HG02885 (cell line): ENCODE measurements around the gene PDE4D.
"Not testable (repeated sequence)": the region's sequence is repeated elsewhere in the genome, so short reads cannot be mapped to it uniquely, and the experiment has no call there.

Experiments
- ATAC-seq: cut with Tn5 transposase; IDR thresholded peaks from one replicate; pipeline ENCODE4 v1.9.1; 2021; ENCODE audit warnings: mild to moderate bottlenecking; ENCODE audit not compliant: unreplicated experiment, poor library complexity

The PDE4D gene

DNA sequence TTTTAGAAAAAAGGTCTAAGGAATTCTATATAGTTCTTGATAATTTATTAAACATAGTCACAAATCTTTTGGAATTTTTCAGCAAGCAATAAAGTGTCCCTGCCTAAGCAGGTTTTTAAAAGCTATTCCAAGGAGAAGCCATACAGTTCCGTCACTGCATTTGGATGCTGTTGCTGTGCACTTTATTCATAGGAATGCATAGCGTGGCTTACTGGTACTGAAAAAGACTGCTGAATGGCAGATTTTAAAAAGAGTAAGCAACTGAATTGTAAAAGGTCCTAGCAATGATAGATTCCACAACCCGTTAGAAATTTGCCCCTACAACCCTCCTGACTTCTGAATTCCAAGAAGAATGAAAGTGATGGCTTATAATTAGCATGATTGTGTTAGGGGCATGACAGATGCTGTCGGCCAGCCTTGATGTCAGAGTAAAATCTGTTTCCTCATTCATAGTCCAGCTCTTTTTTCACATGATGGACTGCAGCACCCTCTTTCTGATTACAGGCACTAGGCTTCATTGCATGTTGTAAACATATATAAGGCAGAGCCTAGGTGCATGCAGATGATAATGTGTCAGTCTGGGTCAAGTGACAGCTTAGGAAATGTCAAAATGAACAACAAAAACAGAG is 227.0 kb downstream of the PDE4D start:
- ATAC-seq = no peak

DNA sequence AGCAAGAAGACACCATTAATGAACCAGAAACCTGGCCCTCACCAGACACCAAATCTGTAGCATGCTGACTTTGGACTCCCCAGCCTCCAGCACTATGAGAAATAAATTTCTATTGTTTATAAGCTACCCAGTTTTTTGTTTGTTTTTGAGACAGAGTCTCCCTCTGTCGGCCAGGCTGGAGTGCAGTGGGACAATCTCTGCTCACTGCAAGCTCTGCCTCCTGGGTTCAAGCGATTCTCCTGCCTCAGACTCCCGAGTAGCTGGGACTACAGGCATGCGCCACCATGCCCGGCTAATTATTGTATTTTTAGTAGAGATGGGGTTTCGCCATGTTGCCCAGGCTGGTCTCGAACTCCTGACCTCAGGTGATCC is 227.7 kb downstream of the PDE4D start:
- not testable (repeated sequence) for ATAC-seq

DNA sequence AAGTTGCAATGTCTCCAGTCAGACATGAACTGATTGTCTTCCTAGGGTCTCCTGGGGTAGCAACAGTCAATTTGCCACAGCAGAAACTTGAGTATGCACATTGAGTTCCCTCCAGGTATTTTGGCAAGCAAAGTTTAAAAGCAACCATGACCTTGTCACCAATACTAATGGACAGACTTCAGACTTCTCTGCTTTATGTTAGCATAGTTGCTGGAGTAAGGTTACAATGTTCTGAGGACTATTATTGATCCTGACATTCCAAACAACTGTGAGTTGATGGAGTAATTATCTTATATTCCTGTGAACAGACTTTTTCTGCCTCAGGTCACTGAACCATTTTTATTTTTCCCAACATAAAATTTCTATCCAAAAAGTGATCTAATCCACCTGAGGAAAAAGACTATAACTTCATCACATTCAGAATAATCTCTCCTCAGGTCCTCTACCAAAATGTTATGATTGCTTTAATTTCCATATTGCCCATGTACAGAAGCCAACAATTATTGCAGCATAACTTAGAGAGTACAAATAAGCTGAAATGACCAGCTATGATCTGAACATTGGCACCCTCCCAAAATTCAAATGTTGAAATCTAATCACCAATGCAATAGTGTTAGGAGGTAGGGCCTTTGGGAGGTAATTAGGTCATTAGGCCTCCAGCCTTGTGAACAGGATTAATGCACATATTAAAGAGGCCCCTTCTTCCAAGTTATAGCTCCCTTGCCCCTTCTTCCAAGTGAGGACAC is 228.3 kb downstream of the PDE4D start:
- ATAC-seq = no peak

DNA sequence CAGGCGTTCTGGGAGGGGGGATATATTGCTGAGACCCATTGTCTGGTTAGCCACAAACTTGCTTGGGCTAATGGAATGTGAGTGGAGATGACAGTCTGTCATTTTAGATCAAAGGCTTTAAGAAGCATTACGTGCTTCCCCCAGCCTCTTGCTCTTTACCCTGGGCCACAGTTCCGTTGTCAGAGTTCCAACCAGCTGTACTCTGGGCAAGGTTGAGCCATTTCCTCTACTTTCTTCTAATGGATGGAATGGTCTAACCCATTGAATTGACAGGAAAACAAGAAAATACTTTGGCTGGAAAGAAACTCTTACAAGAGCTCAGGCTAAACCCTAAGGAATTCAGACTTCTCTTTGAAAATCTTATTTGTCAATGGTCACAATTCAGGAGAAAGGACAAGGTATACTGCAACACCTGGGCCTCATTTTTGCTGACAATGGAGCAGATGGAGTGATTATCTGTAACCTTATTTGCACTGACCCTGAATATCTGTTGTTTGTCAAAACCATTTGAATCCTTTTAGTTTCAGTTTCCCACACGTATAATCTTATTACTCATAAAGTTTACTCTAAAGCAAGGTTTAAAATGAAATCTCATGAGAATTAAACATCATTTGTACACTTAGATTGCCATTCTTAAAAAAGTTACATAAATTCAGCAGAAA is 231.4 kb downstream of the PDE4D start:
- ATAC-seq = no peak

DNA sequence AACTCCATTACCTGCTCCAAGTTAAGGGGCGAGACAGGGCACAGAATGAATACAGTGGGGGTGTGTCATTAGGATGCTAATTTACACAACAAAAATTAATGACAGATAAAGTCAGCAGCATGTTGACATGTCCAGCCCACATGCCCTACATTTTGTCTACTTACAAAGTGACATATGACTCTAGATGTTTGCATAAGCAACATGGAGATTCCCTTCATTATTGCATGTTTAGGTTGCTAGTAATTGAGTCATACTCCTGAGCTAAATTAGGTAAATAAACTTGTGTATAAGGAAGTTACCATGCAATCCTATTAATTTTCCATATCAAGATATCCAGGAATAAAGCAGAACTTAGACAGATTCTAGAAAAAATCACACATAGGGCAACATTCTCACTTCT is 232.2 kb downstream of the PDE4D start:
- no peak for ATAC-seq

DNA sequence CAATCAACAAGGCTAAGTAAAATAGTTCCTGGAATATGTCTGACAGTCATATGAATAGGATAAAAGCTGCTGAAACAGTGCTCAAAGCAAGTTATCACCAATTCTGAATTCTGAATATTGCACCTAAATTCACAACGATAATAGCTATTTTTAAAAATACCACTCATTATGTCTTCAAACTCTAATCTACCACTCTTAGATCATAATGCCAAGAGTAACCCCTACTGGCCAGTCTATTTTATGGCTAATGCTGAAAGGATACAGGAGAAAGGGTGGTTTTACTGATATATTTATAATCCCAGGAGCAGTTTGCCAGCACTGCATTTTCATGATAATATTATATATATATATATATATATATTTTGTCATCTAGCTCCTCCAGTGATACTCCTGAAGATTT is 232.8 kb downstream of the PDE4D start:
- ATAC-seq = no peak

DNA sequence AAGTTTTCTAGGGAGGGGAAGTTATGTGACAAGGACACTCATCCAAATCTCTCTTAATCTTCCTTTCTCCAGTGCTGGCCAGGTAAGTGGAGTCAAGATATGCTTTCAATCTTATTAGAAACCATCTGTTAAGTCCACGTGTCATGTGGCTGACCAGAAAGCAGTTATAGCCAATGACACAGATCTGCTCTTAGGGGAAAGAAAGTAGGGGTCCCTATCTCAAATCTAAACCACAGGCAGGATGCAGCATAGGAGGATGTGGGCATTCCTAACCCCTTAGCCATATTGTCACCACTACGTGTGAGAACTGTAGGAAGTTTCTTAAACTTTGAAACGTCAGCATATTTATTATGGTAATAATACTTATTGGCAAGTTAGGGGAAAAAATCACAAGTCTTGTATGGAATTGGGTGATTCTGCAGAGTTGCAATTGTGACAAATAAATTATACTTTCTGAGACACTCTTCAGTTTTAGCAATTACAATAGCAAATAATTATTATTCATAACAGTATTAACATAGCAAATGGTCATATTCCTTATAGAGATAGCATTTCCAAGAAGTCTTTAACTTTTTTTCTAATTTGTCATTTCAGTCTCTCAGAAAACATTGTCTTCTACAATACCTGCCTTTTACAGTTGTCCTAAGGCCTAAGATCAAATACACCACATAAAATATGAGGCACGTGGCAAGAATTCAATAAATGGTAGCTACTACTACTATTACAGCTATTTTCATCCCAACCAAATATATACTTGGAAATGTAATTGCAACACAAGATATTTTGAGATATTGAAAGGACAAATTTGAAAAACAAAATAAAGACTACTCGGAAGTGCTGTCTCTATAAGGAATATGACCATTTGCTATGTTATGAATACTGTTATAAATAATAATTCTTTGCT is 236.9 kb downstream of the PDE4D start:
- ATAC-seq = no peak

DNA sequence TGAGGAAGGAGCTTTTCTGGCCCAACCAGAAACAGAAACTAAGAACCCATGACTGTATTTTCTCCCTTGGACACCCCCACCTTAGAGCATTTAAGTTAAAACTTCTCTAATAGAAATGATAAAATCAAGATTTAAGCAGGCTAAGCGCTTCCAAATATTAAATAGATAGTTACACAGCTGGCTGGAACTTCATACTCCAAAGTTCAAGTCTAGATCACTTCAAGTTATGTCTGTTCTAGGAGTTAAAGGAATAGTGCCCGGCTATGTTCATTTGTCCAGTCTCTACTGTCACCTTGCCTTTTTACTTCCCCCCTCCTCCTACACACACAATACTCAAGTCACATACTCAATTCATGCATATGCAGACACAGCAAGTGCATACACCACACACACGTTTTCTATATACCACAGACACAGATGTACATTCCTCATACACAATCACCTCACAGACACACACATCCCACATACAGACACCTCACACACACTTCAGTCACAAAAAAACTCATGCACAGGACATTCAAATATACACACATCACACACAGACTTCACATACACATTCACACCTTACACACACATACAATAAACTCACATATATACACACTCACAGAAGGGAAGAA is 237.7 kb downstream of the PDE4D start:
- ATAC-seq = no peak

DNA sequence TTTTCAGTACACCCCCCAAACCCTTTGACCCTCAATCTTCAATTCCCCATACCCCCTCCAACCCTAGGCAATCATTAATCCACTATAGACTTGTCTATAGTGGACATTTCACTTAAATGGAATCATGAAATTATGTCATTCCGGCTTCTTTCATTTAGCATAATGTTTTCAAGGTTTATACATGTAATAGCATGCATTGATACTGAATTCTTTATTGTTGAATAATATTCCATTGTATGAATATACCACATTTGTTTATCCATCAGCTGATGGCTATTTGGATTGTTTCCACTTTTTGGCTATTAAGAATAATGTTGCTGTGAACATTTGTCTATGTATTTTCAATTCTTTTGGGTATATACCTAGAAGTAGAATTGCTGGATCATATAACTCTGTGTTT is 238.8 kb downstream of the PDE4D start:
- no peak for ATAC-seq

DNA sequence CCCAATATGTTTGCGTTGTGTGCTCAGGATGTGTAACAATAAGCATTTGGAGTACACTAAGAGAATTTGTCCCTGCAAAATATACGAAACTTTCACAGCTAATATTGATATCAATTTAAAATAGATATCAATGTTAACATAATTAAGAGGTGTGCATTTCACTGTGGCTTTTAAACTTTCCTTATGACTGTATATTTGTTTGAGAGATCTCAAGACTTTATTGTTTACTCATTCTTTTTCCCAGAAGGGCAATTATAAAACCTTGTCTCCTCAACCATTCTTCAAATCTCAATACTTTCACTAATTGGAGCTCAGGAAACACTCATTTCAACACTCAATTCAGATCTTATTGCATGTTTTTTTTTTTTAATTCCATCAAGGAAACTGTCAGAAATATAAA is 241.1 kb downstream of the PDE4D start:
- ATAC-seq = no peak

DNA sequence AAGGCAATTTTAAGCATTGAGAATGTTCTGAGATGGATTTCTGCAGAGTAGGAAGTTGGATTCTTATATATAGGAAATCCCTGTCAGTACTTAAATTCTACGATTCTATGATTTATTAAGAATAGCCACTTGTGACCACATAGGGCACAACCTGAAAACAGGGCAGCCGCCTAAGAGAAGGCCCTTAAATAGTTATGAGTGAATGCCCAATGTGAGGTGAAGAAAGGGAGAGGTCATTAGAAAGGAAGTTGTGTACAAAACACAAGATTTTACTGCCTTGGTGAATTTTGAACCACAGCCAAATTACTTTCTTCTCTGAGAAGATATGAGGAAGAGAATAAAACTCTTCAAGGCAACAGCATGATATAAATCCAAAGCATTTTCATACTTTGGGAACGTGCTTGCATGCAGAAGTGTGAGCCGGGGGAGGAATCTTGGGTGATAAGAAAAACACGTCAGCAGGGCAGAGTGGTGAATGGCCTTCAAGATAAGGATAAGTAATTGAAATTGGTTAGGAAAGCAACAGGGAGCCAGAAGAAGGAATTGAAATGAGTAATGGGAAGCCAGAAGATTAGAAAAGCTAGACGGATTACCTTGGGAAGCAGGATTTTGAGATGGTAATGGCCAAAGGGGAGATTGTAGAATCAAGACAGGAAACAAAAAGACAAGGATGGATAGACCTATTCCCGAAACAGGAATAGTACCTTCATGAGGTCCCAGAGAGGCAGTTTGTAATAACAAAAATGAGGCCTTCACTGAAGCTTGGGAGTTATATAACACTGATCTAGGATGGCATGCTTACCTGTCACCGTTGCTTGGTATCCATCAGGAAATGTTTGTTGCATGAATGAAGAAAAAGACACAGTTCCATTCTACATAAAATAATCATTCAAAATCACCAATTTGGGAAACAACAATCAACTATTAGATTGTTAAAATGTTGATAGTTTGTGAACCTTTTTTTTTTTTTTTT is 244.3 kb downstream of the PDE4D start:
- ATAC-seq = no peak

DNA sequence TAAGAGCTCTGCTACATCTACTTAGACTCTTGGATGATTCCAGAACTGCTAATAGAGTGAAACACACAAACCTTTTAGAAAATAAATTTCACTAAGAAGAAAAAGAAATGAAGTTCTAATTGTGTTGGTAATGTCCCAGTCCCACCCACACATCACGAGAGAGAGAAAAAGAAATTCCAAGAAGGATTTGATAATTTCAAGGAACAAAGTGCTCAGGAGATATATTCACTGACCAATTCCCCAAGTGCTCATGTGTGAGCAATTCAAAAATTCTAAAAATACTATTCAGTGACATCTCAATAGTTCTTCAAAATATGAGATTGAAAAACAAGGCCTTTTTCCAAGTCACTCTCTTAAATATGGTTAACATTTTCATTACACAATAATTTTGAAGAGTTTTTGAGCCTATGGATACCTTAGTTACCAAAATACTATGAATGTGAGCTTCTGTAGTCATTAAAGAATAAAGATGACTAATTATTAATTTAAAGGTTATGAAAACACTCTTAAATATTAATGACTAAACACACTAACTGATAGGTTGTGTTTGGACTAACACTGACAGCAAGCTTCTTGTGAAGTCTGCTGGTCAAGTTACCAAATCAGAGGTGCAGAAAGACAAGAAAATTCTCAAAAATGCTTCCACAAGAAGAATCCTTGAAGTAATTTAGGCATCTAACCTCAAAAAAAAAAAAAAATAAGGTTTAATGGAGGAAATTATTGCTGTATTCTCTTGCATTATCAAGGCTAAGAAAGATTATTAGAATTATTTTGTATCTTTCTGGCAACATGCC is 245.3 kb downstream of the PDE4D start:
- ATAC-seq = no peak

DNA sequence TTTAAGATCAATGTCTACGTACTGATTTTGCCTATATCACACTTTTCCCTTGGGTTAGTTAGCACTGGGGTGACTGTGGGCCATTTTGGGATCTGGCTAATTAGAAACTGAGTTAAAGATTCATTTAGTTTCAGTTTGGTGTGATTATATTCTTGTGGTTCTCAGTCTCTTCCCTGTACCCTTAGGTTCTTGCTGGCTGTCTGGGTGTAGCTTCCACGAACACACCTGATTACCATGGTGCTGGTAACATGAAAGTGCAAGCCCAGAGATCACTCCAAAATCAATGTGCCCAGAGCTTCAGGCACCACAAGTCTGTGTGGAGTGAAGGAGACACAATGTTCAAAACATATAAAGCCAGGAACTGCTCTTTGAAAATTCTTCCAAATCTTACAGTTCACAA is 248.1 kb downstream of the PDE4D start:
- no peak for ATAC-seq

DNA sequence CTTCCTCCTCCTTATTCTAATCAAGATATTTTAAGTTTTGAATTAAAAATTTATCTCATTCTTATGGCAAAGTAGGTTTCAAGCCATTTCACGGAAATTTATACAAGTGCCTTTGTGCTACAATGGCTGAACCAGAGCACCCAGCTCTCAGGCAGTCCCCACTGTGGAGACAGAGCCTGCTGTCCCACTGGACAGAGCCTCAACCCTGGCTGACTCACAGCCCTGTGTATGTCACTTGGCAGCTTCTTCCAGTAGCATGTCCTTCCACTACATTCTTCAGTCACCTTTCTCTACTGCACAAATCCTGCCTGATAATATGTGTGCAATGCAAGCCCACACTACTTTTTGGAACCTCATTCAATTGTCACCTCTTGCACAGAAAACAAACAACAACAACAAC is 253.1 kb downstream of the PDE4D start:
- no peak for ATAC-seq

DNA sequence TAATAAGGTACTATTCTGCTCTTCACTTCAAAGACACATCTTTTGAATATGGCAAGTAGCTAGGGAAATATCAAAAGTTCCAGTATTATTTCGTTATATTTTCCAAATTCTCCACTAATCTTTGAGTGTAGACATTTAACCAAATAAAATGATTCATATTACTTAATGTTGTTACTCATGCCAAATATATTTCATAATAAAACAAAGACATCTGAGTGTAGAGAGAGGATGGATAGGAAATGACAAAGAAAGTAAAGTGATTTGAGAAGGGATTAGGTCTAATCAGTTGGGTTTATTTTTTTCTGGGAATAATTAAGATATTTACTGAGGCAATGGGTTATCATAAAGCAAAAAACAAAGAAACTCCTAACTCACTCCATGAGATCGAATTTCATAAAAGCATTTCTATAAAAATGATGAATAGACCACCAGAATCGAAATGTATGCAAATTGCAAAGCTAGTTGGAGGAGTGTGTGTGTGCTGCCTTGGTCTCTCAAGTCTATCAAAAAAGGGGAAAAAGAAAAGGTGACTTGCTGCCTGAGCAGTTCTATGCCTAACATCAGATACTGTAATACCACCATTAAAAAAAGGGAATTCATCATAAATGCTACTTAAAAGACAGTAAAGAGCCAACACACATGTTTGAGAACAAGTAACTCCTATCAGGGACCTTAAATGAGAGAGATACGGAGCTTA is 255.5 kb downstream of the PDE4D start:
- no peak for ATAC-seq

DNA sequence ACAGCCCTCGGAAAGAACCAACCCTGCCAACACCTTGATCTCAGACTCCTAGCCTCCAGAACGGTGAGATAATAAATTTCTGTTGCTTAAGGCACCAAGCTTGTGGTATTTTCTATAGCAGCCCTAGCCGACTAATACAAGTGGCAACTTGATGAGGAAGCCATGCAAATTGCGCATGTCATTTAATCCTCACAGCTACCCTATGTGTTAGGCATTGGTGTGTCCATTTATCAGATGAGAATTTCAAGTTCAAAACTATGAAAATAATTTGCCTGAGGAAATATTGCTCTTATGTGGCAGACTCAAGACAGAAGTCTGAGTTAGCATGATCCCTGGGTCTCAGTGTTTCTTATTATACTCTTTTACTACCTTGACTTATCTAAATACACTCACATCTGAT is 264.0 kb downstream of the PDE4D start:
- no peak for ATAC-seq

DNA sequence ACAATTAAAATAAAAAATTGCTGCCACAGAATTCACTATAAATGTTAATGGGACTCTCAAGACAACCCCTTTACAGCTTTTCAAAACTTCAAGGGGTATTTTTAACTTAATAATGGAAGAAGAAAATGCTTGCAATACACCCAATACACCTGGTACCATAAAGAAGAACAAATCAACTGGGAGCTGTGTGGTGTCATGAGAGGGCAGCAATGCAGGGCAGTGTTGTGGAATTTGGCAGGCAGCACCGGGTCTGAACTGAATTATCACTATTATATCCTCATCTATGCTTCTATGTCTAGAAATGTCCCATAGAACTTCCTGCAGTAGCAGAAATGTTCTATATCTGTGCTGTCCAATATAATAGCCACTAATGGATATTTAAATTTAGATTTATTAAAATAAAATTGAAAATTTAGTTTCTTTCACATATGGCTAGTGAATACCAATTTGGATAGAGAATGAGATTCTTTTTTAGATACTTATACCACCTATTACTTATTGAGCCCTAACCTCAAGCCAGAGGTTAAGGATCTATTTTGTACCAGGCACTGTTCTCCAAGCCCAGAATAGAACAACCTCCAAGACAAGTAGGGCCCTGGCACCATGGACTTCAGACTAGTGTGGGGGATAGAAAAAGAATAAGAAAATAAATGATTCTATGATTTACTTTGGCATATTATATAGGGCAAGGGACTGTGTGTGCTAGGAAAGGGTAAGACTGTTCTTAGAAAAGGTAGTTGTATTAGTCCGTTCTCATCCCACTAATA is 265.3 kb downstream of the PDE4D start:
- ATAC-seq = no peak
